ENCODE results near the gene FHIT.

FHIT gene

DNA sequence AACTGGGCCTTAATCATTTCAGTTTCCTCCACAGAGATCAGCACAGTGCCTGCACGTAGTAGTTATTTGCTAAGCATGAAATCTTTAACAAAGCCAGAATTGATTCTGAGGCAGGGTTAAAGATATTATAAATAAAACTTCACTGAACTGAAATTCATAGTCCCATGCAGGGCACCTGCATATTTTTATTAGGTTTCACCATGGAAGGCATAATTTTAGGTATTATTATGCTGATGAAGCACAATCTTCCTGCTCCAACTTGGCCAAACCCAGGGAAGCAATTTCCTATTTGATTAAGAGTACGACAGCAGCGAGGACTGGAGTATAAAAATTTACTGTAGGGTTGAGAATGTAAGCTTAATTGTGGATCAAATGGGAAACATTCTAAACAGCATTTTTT, 1131.0 kb downstream of the FHIT start:
- DNase-seq (ENCODE audit: low read depth in 2 of 2), result no peak

DNA sequence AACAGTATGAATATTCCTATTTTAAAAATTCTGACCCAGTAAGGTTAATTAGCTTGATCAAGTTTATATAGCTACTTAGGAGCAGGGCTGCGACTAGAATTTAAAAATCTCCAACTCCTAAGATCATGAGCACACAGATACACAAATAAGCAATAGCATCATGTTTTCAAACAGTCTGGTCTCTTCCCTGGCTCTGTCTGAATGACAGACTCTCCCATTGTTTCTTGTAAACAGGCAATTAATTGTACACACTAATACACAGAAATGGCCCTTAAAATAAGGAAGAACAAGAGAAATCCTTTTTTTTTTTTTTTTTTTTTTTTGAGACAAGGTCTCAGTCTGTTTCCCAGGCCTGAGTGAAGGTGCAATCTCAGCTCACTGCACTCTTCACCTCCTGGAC, 1137.1 kb downstream of the FHIT start:
- DNase-seq (ENCODE audit: low read depth in 2 of 2), result no peak

DNA sequence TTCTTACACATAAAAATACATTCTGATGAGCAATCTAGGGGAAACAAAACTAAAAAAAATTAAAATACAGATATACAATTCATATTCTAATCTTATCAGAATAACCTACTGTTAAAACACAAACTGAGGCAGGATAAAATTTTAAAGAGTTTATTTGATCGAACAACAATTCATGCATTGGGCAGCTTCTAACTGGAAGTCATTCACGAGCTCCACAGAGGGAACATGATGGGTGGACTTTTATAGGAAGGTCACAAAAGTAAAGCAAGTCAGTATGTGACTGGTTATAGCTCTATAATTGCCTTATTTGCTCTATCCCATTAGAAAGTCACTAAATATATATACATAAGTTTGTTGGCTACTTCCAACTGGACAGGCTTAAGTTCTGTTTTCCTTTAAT, 1144.0 kb downstream of the FHIT start:
- DNase-seq (ENCODE audit: low read depth in 2 of 2), result no peak

DNA sequence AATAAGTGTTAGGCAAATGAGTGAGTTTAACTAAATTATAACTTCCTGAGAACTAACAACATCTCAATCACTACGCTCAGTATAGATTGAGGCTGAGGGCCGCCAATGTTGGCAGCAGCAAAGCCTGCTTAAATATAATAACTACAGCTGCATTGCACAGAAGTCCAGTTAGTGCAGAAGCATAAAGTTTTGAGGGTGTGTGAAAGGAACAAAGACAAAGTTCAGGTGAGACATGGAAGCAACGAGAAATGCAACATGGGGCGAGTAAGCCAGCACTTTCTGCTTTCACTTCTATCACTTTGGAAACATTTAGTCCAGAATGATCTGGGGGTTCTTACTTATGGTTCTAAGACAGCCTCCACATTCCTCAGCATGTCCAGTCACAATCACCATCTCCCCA, 1149.1 kb downstream of the FHIT start:
- no peak for DNase-seq (ENCODE audit: low read depth in 2 of 2)

- no peak for DNase-seq (ENCODE audit: low read depth in 2 of 2)
Measured at GRCh38 chr3:60101621-60102020, 1149.6 kb downstream of the FHIT start.

- no peak for DNase-seq (ENCODE audit: low read depth in 2 of 2)
Measured at GRCh38 chr3:60096403-60096802, 1154.8 kb downstream of the FHIT start.

DNA sequence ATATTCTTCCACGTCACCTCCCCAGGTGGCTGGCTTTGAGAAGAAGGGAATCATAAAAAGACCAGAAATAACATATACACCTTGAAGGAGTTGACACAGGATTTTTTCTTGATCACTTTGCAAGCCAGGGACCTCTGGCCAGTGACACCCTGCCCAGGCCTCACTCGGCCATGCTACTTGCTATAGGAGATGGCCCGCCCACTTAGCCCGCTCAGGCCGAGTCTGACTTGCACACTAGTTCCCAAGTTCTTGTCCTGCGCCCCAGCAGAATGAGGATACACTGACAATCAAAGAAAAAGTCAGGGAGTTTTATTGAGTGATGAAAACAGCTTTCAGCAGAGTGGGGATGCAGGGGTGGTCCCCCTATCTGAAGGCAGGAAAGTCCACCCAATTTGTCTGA, 1155.3 kb downstream of the FHIT start:
- DNase-seq (ENCODE audit: low read depth in 2 of 2), result no peak

DNA sequence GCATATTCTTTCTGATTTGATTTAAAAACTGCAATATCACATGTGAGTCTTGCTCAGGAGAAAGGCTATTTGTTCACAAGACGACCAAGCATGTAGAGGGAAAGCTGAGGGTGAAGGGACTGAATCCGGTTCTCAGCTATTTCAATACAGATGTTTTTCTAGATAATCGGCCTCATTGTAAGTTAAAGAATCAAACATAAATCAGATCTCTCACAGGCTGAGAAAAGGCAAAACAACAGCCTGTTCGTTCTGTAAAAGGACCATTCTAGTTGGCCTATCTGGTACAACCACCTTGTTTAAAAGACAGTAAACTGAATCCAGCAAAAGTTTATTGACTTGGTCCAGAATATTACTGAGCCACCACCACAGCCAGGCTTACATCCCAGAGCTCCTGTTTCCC, 1155.7 kb downstream of the FHIT start:
- no peak for DNase-seq (ENCODE audit: low read depth in 2 of 2)

DNA sequence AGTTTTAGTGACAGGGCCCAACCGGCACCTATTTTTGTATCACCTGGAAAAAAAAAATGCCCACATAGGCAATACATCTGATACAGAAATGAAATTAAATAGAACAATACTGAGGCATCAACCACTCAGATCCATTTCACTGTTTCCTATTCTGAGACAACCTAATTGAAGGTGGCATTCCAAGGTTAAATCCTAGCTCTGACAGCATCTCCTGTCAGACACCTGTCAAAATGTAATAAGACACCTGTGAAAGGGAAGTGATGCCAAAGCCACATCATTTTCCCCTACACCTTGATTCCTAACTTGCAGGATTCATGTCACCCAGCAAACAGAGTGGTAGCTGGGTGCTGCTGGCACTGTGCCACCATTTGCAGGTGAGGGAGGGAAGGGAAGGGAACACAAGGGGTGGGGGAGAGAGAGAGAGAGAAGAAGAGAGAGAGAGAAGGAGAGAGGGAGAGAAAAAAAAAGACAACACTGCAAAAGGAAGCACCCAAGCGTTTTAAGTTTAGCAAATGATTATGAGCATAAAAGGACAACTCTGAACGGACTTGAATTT, 1156.8 kb downstream of the FHIT start:
- DNase-seq (ENCODE audit: low read depth in 2 of 2), result no peak

GRCh38 chr3:60090548-60090947, 1160.7 kb downstream of the FHIT start:
- no peak for DNase-seq (ENCODE audit: low read depth in 2 of 2)

DNA sequence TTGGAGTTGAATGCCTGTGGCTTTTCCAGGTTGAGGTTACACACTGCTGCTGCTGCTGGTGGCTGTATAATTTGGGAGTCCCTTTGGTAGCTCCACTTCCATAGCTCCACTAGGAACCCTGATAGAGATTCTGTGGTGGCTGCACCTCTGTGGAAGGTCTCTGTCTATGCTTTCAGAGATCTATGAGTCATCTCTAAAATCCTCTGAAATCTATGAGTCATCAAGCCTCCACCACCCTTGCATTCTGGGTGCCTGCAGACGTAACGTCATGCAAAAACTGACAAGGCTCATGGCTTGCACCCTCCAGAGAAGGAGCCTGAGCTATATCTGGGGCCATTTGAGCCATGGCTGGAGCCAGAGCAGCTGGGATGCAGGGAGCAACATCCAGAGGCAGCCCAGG, 1164.4 kb downstream of the FHIT start:
- DNase-seq (ENCODE audit: low read depth in 2 of 2), result peak in 1 of 2 experiments; percentile 1

GRCh38 chr3:60085649-60086048, 1165.6 kb downstream of the FHIT start:
- no peak for DNase-seq (ENCODE audit: low read depth in 2 of 2)

DNA sequence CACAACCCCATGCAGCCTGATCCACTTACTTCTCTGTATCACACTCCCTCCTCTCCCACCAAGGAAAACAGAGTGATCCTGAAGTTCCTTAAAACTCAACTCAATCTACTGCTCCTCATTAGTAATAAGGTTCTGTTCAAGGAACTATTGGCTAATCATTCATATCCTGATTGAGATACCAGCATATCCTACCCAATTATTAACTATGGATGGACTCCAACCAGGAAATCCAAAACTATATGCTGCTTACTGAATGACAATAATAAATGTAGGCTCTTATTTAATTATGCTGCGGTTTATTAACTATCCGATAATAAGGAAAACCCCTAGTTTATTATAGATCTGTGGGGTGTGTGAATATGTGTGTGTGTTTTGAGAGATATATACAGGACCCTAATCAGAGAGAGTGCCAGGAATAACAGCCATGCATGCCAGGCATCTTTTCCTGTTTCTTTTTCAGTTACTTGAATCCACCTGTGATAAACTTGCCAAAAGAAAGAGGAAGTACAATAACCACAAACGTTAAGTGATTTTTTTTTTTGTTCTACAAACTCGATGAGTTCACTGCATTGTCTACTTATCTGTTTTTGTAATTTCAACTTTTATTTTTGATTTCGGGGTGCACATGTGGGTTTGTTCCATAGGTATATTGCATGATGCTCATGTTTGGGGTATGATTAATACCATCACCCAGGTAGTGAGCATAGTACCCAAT, 1169.7 kb downstream of the FHIT start:
- DNase-seq (ENCODE audit: low read depth in 2 of 2), result no peak

DNA sequence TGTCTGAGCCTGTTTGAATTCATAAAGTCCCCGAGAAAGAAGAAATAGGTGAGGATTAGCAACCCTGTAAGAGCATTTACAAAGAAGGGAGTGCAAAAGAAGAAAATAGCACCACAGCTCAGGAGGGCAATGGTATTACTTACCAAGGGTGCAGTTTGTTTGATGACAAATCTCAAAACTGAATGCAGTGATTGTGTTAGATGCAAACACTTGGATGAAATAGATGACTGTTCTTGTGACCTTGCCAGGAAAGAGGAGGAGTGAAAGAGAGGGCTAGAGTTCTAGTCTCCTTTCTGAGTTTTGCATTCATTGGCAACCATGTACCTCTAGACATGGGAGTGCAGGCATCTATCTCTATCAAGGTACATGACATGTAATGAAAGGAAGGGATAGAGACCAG, 1170.6 kb downstream of the FHIT start:
- no peak for DNase-seq (ENCODE audit: low read depth in 2 of 2)

- DNase-seq (ENCODE audit: low read depth in 2 of 2), result no peak
Measured at GRCh38 chr3:60079076-60079475, 1172.2 kb downstream of the FHIT start.

DNA sequence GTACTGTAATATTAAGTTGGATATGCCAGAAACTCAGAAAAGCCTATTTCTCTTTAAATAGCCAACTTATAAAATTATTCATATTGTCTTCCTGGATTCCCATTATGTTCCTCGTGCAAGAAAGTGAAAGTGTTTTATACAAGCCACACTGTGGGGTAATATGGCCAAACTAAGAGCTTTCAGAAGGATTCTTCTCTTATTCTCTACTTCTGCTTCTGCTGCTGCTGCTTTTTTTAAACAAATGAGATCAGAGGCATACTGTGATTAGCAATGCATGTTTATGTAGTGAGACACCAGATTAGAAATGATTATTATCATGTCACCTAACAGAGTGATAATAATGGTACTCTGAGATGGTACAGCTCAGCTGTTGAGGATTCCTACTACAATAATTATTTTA, 1174.9 kb downstream of the FHIT start:
- no peak for DNase-seq (ENCODE audit: low read depth in 2 of 2)

- DNase-seq (ENCODE audit: low read depth in 2 of 2), result no peak
Measured at GRCh38 chr3:60073942-60074341, 1177.3 kb downstream of the FHIT start.

- DNase-seq (ENCODE audit: low read depth in 2 of 2), result no peak
Measured at GRCh38 chr3:60073228-60073627, 1178.0 kb downstream of the FHIT start.

GRCh38 chr3:60070366-60070765, 1180.9 kb downstream of the FHIT start:
- DNase-seq (ENCODE audit: low read depth in 2 of 2), result no peak

GRCh38 chr3:60065227-60065868, 1185.9 kb downstream of the FHIT start:
- no peak for DNase-seq (ENCODE audit: low read depth in 2 of 2)

DNA sequence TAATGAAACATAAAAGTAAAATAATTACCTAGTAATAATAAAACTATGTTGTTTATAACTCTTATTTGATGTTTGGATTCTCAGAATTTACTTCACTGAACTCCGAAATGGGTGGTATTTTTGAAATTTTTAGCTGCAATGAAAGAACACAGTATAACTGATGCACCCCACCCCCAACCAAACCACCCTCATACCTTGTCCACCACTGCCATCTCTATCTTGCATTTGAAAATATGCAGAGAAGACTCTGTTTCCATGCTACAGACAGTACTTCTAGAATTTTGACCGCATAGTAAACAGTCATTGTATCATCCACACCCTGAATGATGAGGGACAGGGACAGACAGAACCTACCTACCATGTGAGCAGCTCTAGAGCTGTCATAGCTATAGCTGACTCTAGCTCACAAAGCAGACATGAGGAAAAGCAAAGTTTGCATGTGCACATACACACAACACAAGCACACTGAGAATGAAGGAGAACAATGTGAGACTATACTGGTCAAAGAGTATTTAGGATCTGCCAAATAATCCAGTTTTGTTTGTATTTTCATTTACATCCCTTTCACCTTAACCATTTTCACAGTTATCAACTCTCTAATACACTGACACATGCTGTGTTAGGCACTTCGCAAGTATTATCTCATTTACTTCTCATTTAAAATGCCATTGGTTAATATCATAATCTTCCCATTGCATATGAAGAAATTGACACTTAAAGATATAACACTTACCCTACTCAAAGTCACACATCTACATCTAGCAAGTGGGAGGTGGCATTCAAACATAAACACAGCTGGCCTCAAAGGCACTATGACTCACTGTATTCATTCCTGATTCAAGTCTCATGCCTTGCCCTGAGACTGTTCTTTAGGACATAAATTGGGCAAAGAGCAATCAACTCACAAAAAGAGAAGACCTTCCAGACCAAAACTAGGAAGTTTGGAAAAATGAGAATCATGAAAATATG, 1186.8 kb downstream of the FHIT start:
- peak in 1 of 2 experiments; percentile 0 for DNase-seq (ENCODE audit: low read depth in 2 of 2)

DNA sequence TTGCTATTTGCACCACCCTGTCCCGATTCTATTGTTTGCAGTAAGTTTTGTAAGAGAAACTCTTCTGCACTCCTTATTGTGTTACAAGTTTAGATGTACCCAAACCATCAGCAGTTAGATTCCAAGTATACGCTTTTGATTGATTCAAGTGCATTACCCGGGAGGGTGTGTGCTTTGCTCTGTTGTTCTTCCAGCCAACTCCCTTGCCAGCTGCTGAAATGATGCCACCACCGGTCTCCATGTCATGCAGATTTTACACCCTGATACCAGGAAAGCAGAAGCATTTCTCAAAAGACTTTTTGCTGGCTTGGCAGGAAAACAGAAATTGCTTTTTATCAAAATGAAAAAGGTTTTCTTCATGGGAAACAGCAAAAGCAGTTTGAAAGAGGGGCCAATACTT, 1194.8 kb downstream of the FHIT start:
- no peak for DNase-seq (ENCODE audit: low read depth in 2 of 2)

Data from fibroblast of skin of left biceps (primary cell).